Anterior cingulate cortex (tissue), 58 donors: Measurements from ENCODE around the gene CLSTN3.

ENCODE experiments used
- DNase-seq, 58 donors: peaks; one replicate each; lab custom pipeline; 2025; lab: John Stamatoyannopoulos, UW

Gene CLSTN3

DNA sequence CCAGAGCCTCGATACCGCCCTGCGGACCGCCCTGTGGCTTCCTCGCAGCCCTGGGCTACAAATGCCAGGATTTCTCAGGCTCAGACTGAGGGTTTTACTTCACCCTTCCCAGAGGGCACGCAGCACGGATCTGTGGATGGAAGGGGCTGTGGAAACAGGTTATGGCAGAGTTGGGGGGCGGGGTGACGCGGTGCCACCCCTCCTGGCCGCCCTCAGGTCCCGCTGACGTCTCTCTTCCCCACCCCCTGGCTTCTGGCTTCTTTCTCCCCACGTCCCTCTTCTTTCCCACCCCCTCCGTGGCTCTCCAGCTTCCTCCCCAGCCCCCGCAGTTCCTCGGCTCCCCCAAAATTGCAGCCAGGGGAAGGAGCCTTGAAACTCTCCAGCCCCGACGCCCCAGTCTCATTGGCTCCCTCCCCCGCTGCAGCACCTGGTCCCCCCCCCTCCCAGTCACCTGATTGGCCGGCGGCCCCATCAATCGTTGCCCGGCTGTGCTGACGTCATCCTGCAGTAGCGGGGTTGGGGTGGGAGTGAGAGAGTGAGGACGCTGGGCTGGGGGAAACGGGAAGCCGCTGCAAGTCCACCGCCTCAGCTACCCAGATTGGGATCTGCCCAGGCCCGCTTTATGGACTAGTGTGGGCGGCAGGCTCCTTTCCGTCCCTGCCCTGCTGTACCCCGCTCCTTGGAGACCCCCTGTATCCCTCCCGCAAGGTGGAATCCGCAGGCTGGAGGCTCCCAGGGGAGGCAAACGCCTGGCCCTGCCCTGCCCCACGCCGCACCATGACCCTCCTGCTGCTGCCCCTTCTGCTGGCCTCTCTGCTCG is at the start of gene CLSTN3:
Gene CLSTN3, plus strand, starts transcription at position 500 of the 820 bp plus-strand sequence. Its CDS starts 278 bp downstream, at position 778.
- DNase-seq: peak in 56 of 58 donors; percentile 38 to 93 (median 76)

GRCh38 chr12:7081037-7081436 is 49.1 kb upstream of the CLSTN3 start:
- DNase-seq: no peak

GRCh38 chr12:7083125-7083524 is 47.0 kb upstream of the CLSTN3 start:
- no peak for DNase-seq

- DNase-seq: no peak
These were observed 40.8 kb upstream of the CLSTN3 start for GRCh38 chr12:7089196-7089871.

- DNase-seq: no peak
These were observed 39.8 kb upstream of the CLSTN3 start for GRCh38 chr12:7090222-7090998.

DNA sequence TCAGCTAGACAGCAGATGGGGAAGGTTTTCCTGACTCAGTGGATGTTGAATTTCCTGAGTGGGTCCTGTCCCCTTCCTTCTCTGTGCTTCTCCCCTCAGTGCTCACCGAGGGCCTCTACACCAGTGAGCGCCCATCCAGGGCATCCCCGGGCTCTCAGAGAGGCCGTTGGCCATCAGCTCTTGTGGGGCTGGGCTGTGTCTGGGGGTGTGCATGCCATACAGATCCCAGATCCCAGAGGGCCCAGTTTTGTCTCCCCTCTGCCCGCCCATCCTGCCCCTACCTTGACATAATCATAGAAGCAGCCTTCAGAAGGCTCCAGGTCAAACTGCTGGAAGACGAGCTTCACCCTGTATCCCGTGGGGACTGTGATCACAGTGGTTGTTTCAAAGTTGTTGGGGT is 39.0 kb upstream of the CLSTN3 start:
- no peak for DNase-seq

- DNase-seq: peak in 1 of 58 donors; percentile 47
These were observed 38.4 kb upstream of the CLSTN3 start for GRCh38 chr12:7091660-7092228.

- peak in 44 of 58 donors; percentile 4 to 68 (median 29) for DNase-seq
These were observed 37.8 kb upstream of the CLSTN3 start, which contains the start of gene C1R for GRCh38 chr12:7092229-7092985. TSS of gene C1R (minus strand) at chr12:7092445. CDS start at chr12:7092388, 57 bp downstream.

GRCh38 chr12:7092986-7093460 is 37.1 kb upstream of the CLSTN3 start:
- no peak for DNase-seq

DNA sequence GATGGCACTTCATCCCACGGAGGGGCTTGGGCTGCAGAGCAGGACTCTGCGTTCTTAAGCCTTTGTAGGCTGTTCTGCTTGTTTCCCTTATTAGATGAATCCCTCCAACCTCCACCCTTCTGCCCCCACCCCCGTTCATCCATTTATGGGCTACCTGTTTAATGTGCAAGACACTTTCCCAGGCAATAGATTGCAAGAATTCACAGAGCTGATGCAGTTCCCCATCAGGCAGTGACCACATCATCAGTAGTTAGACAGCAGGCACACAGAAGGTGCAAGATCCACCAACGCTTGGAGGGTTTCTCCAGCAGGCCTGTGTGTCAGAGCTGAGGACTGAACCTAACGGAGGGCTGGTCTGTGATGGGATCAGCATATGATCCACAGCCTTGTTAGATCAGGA is 36.7 kb upstream of the CLSTN3 start:
- no peak for DNase-seq

GRCh38 chr12:7093892-7094291 is 36.3 kb upstream of the CLSTN3 start:
- no peak for DNase-seq

- no peak for DNase-seq
These were observed 33.9 kb upstream of the CLSTN3 start for GRCh38 chr12:7096006-7096932.

GRCh38 chr12:7096979-7097378 is 33.2 kb upstream of the CLSTN3 start:
- DNase-seq: no peak

DNA sequence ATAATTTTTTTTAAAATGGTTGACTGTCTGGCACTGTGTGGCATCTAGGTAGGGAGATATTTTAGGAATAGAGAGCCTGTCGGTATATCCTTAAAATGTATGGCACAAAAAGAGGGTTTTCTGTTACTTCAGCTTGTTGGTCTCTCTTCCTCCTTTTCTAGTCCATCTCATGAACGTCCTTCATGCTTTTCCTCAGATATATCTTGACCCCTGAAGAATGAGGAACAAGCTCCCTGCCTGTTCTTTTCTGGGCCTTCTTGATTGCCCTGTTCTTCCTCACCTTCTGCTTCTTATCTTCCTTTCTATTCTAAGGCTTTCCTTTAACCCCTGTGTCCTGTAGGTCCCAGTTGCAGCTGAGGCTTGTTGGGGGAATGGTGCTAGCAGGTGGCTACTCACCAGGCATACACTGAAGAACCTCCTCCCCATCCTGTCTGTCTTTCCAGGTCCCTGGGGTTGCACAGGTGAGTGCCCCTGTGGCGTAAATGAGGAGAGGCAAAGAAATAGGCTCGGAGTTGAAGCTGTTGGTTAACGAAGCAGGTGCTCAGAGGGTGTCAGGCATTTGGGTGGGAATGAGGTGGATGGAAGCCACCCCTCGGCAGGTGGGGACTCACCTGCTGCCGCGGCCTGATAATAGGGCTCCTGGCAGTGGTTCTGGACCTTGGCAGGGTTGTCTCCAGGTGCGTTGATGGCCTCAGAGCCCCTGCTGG is 30.7 kb upstream of the CLSTN3 start:
- no peak for DNase-seq

- DNase-seq: no peak
These were observed 29.9 kb upstream of the CLSTN3 start for GRCh38 chr12:7100239-7100638.

- DNase-seq: no peak
These were observed 29.0 kb upstream of the CLSTN3 start for GRCh38 chr12:7101047-7101693.

GRCh38 chr12:7101694-7102131 is 28.5 kb upstream of the CLSTN3 start:
- DNase-seq: no peak
